OCI-LY3 (cell line): Measurements from ENCODE around the gene MYRF.
A peak's percentile ranks its signal among the peaks of the same experiment; 100 is the strongest.

ENCODE experiments used
- H2AFZ ChIP-seq: fragments of 200-600, 300-600 bp; shearing (Covaris generic); 2 replicates; pipeline ENCODE4 v1.6.0; 2014; ENCODE audit warnings: antibody characterized with exemption, low read depth, low read length
- H3K27ac ChIP-seq: fragments of 200-600, 300-600 bp; sonication (generic); 2 replicates; pipeline ENCODE4 v1.5.1; 2014; ENCODE audit warnings: mild to moderate bottlenecking, low read length, moderate library complexity, mixed read lengths
- H3K27me3 ChIP-seq: fragments of 200-600, 300-600 bp; sonication (generic); 2 replicates; pipeline ENCODE4 v1.6.1; 2014; ENCODE audit warnings: low read depth, low read length, mixed read lengths
- H3K36me3 ChIP-seq: fragments of 200-600, 300-600 bp; sonication (generic); replicated peaks from 2 replicates; pipeline ENCODE3; 2014; ENCODE audit warnings: low read depth, low read length, mixed read lengths
- H3K4me1 ChIP-seq: fragments of 300-600, 200-600 bp; sonication (generic); 2 replicates; pipeline ENCODE4 v1.6.1; 2014; ENCODE audit warnings: low read length, mixed read lengths
- H3K4me2 ChIP-seq: fragments of 200-600, 300-600 bp; sonication (generic); 2 replicates; pipeline ENCODE4 v1.6.1; 2014; ENCODE audit warnings: low read length, mixed read lengths
- H3K4me3 ChIP-seq: fragments of 300-600, 200-600 bp; sonication (generic); 2 replicates; pipeline ENCODE4 v1.5.1; 2014; ENCODE audit warnings: antibody characterized with exemption, mild to moderate bottlenecking, low read length, moderate library complexity
- H3K79me2 ChIP-seq: fragments of 300-600, 200-600 bp; shearing (Covaris generic); 2 replicates; pipeline ENCODE4 v1.6.1; 2014; ENCODE audit warnings: mild to moderate bottlenecking, low read length, mixed read lengths
- H3K9ac ChIP-seq: fragments of 300-600, 200-600 bp; shearing (Covaris generic); 2 replicates; pipeline ENCODE4 v1.6.0; 2014; ENCODE audit warnings: mild to moderate bottlenecking, low read length, moderate library complexity
- H3K9me3 ChIP-seq: fragments of 200-600, 300-600 bp; shearing (Covaris generic); 2 replicates; pipeline ENCODE4 v1.6.1; 2014; ENCODE audit warnings: low read length, mixed read lengths; ENCODE audit not compliant: insufficient read depth
- H4K20me1 ChIP-seq: fragments of 200-600, 300-600 bp; sonication (generic); 2 replicates; pipeline ENCODE4 v1.6.1; 2016; ENCODE audit warnings: low read length, mixed read lengths; ENCODE audit not compliant: insufficient read depth
- EZH2phosphoT487 ChIP-seq: fragments of 200-600 bp; shearing (Covaris generic); IDR thresholded peaks from 2 replicates; pipeline ENCODE4 v1.6.1; 2018; ENCODE audit warnings: antibody characterized with exemption, mixed run types, low read depth
- TF ChIP-seq, protein P1 (sequence below): fragments of 200-600, 300-600 bp; sonication (generic); IDR thresholded peaks from 2 replicates; pipeline ENCODE4 v1.5.1; 2014; ENCODE audit warnings: antibody characterized with exemption, low read length, low read depth

The MYRF gene

GRCh38 chr11:61787928-61788491, 35.6 kb downstream of the MYRF start:
- Histone ChIP-seq H4K20me1 (peaks cover 16% of the 10 kb centered on the region; the same call in 1 of the 2 replicates), H3K27me3 (no peaks in the 10 kb centered on the region), H2AFZ (no peak overlapping the region), H3K4me3 (no peak overlapping the region), H3K27ac (no peak overlapping the region), H3K4me1 (peaks cover 10% of the 10 kb centered on the region), H3K79me2 (peaks cover 39% of the 10 kb centered on the region), H3K36me3 (peaks cover 64% of the 10 kb centered on the region), H3K9ac (no peak overlapping the region), H3K4me2 (no peak overlapping the region), H3K9me3 (no peaks in the 10 kb centered on the region)
- TF ChIP-seq, protein P1, sequence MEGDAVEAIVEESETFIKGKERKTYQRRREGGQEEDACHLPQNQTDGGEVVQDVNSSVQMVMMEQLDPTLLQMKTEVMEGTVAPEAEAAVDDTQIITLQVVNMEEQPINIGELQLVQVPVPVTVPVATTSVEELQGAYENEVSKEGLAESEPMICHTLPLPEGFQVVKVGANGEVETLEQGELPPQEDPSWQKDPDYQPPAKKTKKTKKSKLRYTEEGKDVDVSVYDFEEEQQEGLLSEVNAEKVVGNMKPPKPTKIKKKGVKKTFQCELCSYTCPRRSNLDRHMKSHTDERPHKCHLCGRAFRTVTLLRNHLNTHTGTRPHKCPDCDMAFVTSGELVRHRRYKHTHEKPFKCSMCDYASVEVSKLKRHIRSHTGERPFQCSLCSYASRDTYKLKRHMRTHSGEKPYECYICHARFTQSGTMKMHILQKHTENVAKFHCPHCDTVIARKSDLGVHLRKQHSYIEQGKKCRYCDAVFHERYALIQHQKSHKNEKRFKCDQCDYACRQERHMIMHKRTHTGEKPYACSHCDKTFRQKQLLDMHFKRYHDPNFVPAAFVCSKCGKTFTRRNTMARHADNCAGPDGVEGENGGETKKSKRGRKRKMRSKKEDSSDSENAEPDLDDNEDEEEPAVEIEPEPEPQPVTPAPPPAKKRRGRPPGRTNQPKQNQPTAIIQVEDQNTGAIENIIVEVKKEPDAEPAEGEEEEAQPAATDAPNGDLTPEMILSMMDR = peak; percentile 59
- TF ChIP-seq EZH2phosphoT487 = no peak

DNA sequence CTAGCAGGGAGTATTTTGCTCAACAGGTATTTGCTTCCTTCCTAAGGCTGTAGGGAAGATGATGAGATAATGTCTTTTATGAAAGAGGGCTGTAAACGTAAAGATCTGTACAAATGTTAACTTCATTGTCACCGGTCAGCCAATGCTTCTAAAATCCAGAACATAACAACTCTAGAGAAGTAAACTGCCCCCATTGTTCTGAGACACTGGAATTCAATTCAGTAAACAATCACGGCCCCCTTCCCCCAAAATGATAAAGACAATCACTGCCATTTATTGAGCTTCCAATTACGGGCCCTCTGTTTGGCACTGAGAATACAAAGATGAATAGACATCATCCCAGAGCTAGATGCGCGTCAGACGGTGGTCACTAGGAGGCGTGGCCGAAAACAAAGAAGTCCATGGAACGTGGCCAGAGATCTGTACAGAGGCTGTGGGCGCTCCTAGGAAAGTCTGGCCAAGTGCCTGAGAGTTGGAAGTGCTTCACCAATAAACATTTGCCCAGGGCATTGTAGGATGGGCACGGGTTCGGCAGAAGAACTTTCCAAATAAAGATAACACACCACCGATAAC, 39.4 kb downstream of the MYRF start:
- TF ChIP-seq, protein P1 = no peak; the same call in 1 of the 2 replicates
- TF ChIP-seq EZH2phosphoT487 = no peak
- H3K27me3 ChIP-seq = no peaks in the 10 kb centered on the region
- H3K4me1 ChIP-seq = peaks cover 24% of the 10 kb centered on the region

GRCh38 chr11:61792310-61793082, 40.1 kb downstream of the MYRF start, which contains the start of the genes FEN1 and TMEM258:
Gene FEN1, plus strand, starts transcription at chr11:61792911. Its CDS starts 2,451 bp downstream, at chr11:61795362.
Gene TMEM258, minus strand, starts transcription at chr11:61792599. Its CDS starts 41 bp downstream, at chr11:61792558.
- H4K20me1 ChIP-seq = peaks cover 9% of the 10 kb centered on the region; the same call in 1 of the 2 replicates
- no peaks in the 10 kb centered on the region for H3K9me3 ChIP-seq
- H3K36me3 ChIP-seq = peaks cover 53% of the 10 kb centered on the region
- H3K4me1 ChIP-seq = peaks cover 29% of the 10 kb centered on the region
- H2AFZ ChIP-seq = peak within 1 kb of the TSS; percentile 91
- peak within 1 kb of the TSS; percentile 90 for H3K4me3 ChIP-seq
- H3K4me2 ChIP-seq = peak within 1 kb of the TSS; percentile 77
- peak within 1 kb of the TSS; percentile 83 for H3K27ac ChIP-seq
- H3K79me2 ChIP-seq = peaks cover 84% of the 10 kb centered on the region
- H3K9ac ChIP-seq = peak within 1 kb of the TSS; percentile 99
- no peak for TF ChIP-seq EZH2phosphoT487
- no peaks in the 10 kb centered on the region for H3K27me3 ChIP-seq

More for the DNA sequence above, 39.4 kb downstream of the MYRF start:
- Histone ChIP-seq H3K4me2 (peak overlapping the region; percentile 77), H3K9me3 (no peaks in the 10 kb centered on the region), H3K36me3 (peaks cover 56% of the 10 kb centered on the region), H2AFZ (peak overlapping the region; percentile 91), H3K27ac (peak overlapping the region; percentile 83), H3K9ac (peak overlapping the region; percentile 99), H4K20me1 (peaks cover 10% of the 10 kb centered on the region; the same call in 1 of the 2 replicates), H3K4me3 (peak overlapping the region; percentile 90), H3K79me2 (peaks cover 78% of the 10 kb centered on the region)

- no peaks in the 10 kb centered on the region for H3K9me3 ChIP-seq
- peak overlapping the region; percentile 77 for H3K4me2 ChIP-seq
- TF ChIP-seq, protein P1 = no peak
- TF ChIP-seq EZH2phosphoT487 = no peak
- H4K20me1 ChIP-seq = peaks cover 8% of the 10 kb centered on the region; the same call in 1 of the 2 replicates
- H2AFZ ChIP-seq = peak overlapping the region; percentile 91; the same call in 1 of the 2 replicates
- no peaks in the 10 kb centered on the region for H3K27me3 ChIP-seq
- H3K27ac ChIP-seq = peak overlapping the region; percentile 83
- peak overlapping the region; percentile 90 for H3K4me3 ChIP-seq
- peaks cover 29% of the 10 kb centered on the region for H3K4me1 ChIP-seq
- H3K9ac ChIP-seq = peak overlapping the region; percentile 99
- peaks cover 92% of the 10 kb centered on the region for H3K79me2 ChIP-seq
- H3K36me3 ChIP-seq = peaks cover 51% of the 10 kb centered on the region
Measured at GRCh38 chr11:61793083-61793828, 40.8 kb downstream of the MYRF start.
